GM19240 (cell line): Measurements from ENCODE around the gene CEP19.

ENCODE experiments used
- DNase-seq: peaks from one replicate; pipeline ENCODE4 v3.0.0; 2011; ENCODE audit warnings: low spot score; ENCODE audit not compliant: insufficient read length

The CEP19 gene

DNA sequence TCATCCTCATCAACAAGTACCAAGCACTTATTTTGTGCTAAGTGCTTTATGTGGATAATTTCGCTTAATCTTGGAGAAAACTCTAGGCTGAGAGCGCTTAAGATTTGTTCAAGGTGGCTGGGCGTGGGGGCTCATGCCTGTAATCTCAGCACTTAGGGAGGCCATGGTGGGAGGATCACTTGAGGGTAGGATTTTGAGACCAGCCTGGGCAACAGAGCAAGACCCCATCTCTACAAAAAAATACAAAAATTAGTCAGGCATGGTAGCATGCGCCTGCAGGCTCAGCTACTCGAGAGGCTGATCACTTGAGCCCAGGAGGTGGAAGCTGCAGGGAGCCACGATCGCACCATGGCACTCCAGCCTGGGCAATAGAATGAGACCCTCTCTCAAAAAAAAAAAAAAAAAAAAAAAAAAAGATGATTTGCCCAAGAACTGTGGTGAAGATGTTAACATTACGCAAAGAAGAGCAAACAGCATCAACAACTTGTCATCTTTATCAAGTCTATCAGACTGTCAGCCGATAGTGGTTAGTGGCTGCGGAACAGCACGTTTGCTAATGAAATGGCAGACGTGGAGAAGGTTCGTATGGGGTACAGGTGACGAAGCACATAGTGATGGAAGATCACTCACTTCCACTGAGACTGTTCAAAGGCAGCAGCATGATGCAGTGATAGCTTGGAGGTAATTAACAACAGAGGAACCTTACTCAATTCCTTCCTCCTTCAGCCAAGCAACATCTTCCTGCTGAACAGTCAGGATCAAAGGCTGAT is 44.8 kb downstream of the CEP19 start:
- DNase-seq: no peak

- no peak for DNase-seq
These were observed 45.8 kb downstream of the CEP19 start for GRCh38 chr3:196666001-196666867.

DNA sequence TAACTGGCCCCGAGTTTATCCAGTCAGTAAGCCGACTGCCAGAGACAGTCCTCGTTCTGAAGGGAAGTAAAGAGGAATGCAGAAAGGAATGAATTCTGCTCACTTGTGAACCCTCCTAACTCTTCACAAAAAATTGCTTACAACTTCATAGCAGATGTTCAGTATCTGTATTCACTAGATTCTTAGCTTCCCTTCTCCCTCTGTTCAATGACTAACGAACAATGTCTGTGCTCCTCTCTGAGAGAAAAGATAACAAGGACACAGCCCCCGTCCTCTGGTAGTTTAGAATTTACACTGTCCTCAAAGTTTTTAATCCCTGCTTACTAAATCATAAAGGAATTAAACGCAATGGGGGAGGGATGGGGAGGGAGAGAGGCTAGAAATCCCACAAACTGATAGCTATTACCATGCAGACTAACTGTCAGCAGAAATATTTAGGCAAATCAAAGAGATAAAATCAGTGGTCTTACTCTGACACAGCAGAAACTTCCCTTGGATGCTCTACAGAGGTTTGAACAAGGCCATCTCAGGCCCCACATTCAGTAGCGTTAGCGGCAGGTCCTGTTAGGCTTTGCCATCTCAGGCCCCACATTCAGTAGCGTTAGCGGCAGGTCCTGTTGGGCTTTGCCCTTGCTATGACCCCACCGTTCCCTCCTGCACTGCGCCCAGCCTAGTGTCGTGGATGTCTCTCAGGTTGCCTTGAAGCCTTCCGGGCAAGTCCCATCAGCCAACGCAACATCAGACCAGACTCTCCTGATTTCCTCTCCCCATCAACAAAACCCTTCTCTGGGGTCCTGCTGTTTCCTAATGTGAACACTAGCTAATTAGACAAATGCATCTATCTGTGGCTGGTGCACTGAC is 49.1 kb downstream of the CEP19 start:
- DNase-seq: no peak

- no peak for DNase-seq
These were observed 50.0 kb downstream of the CEP19 start for GRCh38 chr3:196662033-196662432.

- DNase-seq: no peak
These were observed 50.6 kb downstream of the CEP19 start for GRCh38 chr3:196661400-196661799.

DNA sequence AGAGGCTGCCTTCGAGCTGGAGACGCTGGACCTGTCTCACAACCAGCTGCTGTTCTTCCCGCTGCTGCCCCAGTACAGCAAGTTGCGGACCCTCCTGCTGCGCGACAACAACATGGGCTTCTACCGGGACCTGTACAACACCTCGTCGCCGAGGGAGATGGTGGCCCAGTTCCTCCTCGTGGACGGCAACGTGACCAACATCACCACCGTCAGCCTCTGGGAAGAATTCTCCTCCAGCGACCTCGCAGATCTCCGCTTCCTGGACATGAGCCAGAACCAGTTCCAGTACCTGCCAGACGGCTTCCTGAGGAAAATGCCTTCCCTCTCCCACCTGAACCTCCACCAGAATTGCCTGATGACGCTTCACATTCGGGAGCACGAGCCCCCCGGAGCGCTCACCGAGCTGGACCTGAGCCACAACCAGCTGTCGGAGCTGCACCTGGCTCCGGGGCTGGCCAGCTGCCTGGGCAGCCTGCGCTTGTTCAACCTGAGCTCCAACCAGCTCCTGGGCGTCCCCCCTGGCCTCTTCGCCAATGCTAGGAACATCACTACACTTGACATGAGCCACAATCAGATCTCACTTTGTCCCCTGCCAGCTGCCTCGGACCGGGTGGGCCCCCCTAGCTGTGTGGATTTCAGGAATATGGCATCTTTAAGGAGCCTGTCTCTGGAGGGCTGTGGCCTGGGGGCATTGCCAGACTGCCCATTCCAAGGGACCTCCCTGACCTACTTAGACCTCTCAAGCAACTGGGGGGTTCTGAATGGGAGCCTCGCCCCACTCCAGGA is 51.5 kb downstream of the CEP19 start:
- no peak for DNase-seq

- no peak for DNase-seq
These were observed 52.1 kb downstream of the CEP19 start for GRCh38 chr3:196659901-196660351.
